DMS79 treated with DMSO at 0.1 percent for 48 hours (cell line): ENCODE results near the gene KRT10.
"Not testable (repeated sequence)": the region's sequence is repeated elsewhere in the genome, so short reads cannot be mapped to it uniquely, and the experiment has no call there.

Experiments
- DNase-seq: peaks from one replicate; lab custom pipeline; 2025; lab: John Stamatoyannopoulos, UW

KRT10 gene

GRCh38 chr17:40822132-40822812 is at the start of gene KRT10:
TSS of gene KRT10 (minus strand) at chr17:40822614. CDS start at chr17:40822585, 29 bp downstream.
- DNase-seq = no peak

GRCh38 chr17:40871316-40871715 is 48.9 kb upstream of the KRT10 start:
- no peak for DNase-seq

DNA sequence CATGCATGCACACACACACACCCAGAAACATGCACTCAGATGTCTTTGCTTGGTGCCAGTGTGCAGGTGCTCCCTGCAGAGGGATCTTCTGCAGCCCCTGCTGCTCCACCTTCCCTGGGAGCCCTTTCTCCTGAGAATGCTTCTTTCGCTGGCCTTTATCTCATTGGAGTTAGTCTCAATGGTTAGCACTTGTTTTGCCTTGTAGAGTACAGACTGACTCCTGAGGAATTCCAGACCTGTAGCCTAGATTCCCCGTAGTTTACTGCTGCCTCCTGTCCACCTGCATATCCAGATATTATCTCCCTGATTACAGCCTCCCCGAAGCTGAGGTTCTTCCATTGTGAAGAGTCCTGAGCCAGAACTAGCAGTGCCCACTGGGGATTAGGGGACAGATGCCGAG is 47.7 kb upstream of the KRT10 start:
- no peak for DNase-seq

GRCh38 chr17:40866838-40867237 is 44.4 kb upstream of the KRT10 start, which contains the start of gene KRT12:
TSS of gene KRT12 (minus strand) at chr17:40867223. CDS start at chr17:40867186, 37 bp downstream.
- DNase-seq = no peak

GRCh38 chr17:40864661-40865390 is 42.4 kb upstream of the KRT10 start:
- no peak for DNase-seq

DNA sequence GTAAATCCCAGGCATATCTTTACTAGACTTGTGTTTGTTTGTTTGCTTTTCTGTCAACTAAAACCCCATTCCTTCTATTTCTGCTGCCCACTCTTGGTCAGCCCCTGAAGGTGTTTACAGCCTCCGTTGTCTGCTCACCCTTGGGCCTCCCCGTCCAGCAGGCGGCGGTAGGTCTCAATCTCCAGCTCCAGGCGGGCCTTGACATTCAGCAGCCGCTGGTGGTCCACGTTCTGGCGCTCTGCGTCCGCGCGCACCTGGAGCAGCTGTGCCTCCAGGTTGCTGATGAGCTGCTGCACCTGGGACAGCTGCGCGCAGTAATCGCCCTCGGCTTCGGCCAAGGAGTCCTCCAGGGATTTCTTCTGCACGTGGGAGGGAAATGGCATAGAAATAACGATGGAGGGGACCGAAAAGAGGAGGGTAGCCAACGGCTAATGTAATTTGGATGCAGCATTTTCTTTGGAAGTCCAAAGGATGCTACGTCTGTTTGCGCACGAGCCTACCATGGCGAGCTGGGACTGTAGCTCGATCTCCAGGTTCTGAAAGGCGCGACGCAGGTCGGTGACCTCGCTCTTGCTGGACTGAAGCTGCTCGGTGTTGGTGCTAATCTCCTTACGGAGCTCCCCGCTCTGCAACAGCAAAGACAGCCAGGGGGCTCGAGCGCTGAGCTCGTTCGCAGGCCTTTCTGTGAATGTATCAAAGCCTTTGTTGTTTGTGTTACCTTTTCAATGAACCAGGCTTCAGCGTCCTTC is 40.7 kb upstream of the KRT10 start:
- DNase-seq = no peak

DNA sequence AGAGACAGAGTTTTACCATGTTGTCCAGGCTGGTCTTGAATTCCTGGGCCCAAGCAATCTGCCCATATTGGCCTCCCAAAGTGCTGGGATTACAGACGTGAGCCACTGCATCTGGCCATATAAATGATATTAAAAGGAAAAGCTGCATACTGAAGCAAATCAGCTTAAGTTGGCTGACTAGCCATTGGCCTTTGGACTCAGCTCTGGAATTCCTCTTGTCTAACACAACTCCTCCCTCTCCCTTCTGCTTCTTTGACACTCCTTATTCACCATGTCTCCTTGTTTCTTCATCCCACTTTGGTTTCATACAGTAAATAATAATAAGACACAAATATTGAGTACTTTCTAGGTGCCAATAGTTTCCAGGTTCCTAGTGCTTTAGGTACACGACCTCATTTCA is 37.1 kb upstream of the KRT10 start:
- no peak for DNase-seq

- DNase-seq = not testable (repeated sequence)
Observed at GRCh38 chr17:40858667-40859066, 36.3 kb upstream of the KRT10 start.

DNA sequence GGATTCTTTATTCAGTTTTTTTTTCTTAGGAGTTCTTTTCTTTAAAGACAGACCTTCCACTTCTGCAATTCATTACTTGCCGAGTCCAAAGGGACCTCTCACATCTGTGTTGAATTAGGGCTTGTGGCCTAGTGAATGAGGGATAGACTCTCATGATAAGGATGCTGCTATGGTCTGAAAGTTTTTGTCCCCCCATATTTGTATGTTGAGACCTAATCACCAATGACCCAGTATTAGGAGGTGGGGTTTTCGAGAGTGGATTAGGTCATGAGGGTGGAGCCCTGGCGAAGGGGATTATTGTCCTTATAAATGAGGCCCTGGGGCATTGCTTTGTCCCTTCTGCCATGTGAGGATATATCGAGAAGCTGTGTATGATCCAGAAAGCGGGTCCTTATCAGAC is 35.1 kb upstream of the KRT10 start:
- no peak for DNase-seq

GRCh38 chr17:40854175-40854814 is 31.9 kb upstream of the KRT10 start:
- no peak for DNase-seq

DNA sequence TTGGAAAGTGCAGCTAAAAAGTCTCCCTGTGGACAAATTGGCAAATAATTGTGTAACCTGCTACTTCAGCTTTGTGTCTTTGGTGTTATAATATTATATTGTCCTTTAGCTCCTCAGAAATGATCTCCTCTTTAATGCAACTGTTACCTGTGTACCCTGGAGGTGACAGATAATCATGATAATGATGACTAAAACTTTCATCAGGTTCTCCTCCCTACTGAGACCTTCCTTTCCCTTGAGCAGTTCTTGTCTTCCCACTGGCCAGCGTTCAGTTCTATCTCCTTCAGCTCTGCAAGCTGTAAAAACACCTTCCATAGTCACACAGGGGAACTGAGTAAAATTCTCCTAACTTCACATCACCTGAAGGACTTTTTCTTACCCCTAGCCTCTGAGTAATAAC is 29.9 kb upstream of the KRT10 start:
- no peak for DNase-seq

DNA sequence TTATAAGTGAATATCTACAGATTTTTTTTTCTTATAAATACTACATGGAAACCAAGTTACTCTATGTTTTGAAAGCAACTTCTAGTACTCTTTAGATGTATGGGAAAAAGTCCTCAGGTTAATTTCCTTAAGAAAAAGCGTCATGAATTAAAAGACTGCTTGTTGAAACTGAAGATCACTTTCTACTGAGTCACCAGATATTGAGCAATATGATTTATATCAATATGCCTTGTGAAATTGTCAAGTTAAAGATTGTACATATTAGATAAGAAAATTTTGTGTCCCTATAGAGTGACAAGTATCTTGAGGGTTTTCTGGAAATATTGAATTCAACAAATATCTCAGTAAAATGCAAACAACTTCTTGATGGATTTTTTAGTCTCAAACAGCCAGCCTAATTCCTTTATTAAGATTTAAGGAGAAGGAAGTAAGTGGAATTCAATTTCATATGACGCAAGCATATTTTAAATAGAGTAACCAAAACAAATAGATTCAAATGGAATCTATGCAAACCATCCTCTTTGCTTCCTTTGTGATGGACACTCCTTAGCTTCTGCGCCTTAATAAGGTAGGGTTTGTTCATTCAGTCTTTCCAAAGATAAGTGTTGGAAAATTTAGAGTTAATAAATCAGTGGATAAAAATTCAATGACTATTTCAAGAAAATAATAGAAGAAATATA is 28.0 kb upstream of the KRT10 start:
- DNase-seq = no peak

GRCh38 chr17:40849723-40850122 is 27.3 kb upstream of the KRT10 start:
- DNase-seq = peak; percentile 59

DNA sequence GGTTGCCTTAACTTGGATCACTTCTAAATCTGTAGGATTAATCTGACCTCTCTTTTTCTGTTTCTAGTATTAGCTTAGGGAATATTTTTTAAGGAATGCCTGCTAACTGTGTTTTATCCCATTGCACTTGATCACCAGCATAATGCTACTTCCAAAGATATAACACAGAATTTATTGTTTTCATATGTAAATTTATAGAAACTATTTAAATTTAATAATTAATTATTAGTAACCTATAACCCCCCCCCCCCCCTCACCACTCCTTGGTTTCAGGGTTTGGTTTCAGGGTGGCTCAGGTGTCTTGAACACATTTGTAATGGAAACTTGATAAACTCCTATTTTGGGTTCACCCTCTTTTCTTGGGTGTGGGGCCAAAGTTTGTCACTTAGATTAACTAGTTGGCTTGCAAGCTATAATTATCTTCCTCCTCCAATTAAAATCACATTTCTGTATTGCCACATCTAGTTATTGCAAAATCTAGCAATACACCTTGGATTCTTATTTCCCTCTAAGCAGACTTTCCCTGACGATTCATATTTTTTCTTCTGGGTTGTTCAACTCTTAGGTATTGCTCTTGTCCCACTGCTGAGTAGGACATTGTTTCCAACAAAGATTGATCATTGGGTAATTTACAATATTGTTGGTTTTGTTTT is 26.3 kb upstream of the KRT10 start:
- DNase-seq = no peak

DNA sequence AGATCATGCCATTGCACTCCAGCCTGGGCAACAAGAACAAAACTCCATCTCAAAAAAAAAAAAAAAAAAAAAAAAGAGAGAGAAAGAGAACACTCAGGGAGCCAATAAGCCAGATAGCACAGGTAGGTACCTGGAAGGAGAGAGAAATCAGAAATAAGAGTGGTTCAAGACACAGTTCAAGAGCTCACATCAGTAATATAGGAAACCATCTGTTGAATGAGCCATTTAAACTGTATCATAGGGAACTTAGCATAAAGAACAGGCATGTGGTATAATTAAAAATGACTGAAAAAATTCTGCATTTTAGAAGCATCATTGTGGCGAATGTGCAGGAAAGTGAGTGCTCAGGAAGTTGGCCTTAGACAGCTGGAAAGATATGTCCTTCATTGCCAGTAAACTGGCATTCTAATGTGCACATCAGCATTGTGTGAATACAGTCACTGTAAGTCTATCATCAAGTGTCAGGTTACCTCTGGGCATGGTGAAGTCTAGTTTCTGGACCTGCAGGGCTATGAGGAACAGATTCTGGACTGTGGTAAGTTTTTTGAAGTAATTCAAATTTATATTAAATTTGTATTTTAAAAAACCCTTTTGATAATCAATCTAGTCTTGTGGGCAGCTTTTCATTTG is 24.2 kb upstream of the KRT10 start:
- no peak for DNase-seq

- no peak for DNase-seq
Observed at GRCh38 chr17:40844671-40845107, 22.3 kb upstream of the KRT10 start.

- no peak for DNase-seq
Observed at GRCh38 chr17:40843242-40843641, 20.8 kb upstream of the KRT10 start.

GRCh38 chr17:40841246-40841645 is 18.8 kb upstream of the KRT10 start:
- no peak for DNase-seq

DNA sequence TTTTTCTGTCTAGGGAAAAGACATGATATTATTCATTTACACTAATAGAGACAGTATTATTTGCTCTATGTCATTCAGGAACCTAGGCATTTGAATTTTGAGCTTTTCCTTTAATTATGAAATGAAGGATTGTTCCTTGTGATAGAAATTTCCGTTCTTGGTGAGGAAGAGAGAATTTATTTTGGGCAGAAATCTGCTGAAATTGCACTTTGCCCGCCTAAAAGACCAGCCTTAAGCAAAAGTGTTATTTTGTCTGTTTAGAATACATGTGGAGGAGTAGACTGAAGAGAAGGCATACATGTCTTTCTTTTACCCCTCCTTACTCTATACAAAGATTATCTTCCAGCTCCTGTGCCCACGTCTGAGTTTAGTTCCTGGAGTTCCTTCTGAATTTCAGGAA is 16.8 kb upstream of the KRT10 start:
- DNase-seq = no peak

DNA sequence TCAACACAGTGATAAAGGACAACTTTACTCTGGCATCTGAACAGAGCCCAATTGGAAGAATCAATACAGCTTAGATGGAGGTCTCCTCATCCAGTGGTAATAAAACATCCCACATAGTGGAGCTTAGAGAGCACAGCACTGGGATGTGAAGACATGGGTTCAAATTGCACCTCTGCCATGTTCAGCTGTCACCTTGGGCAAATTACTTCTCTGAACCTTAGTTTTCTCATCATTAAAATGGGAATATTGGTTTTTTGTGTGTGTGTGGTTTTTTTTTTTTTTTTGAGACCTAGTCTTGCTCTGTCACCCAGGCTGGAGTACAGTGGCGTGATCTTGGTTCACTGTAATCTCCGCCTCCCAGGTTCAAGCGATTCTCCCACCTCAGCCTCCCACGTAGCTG is 13.6 kb upstream of the KRT10 start:
- DNase-seq = no peak

GRCh38 chr17:40833882-40834281 is 11.5 kb upstream of the KRT10 start:
- DNase-seq = no peak
